Ovary (tissue), 3 donors: Measurements from ENCODE around the gene PPP1R14C.

Experiments
- CTCF ChIP-seq, 3 donors: fragments of 450-650 bp in 2 of 3; fragments of 200-600 bp in 1 of 3; IDR thresholded peaks; one replicate each; pipeline versions ENCODE4 v1.5.1 to v1.8.0; 2016 to 2022; ENCODE audit warnings: antibody characterized with exemption in 3 of 3, mild to moderate bottlenecking in 1 of 3
- EP300 ChIP-seq: sonication (generic); formaldehyde crosslinking; IDR thresholded peaks from one replicate; pipeline ENCODE4 v1.6.1; 2017; ENCODE audit warnings: antibody characterized with exemption
- POLR2A ChIP-seq: fragments of 450-650 bp; IDR thresholded peaks from one replicate; pipeline ENCODE4 v1.6.1; 2017; ENCODE audit warnings: antibody characterized with exemption, mild to moderate bottlenecking, moderate library complexity
- donor health status: DM: no; HTN: no; CAD: no.

- TF ChIP-seq POLR2A (no peak), CTCF (IDR thresholded peaks at IDR 0.05) (no peak), EP300 (no peak)
Measured at GRCh38 chr6:150149146-150149545, 6.3 kb downstream of the PPP1R14C start.
